GM23338 (cell line): Measurements from ENCODE around the gene DOCK1. TPM values are rescaled to one million over a fixed set of nuclear protein-coding genes. Genes with fewer than 3 reads are reported as not detected.

Experiments used
- ATAC-seq: fragments of 200-7000 bp; cut with Tn5 transposase; 3 replicates; pipeline ENCODE4 v1.9.1; 2020
- DNase-seq: peaks from one replicate; pipeline ENCODE4 v3.0.0-alpha.2; 2015; ENCODE audit warnings: low spot score
- H2AFZ ChIP-seq: fragments of 200-600 bp; sonication (generic); 2 replicates; pipeline ENCODE4 v1.8.0; 2016; ENCODE audit warnings: antibody characterized with exemption, mild to moderate bottlenecking, moderate library complexity
- H3F3A ChIP-seq: fragments of 200-600 bp; sonication (generic); replicated peaks from 2 replicates; pipeline ENCODE4 v1.8.0; 2017; ENCODE audit warnings: antibody characterized with exemption, mixed run types, low read depth
- H3K27ac ChIP-seq: fragments of 200-600 bp; sonication (generic); 2 replicates; pipeline ENCODE4 v1.6.1; 2016; ENCODE audit warnings: low read depth
- H3K27me3 ChIP-seq: fragments of 200-600 bp; sonication (generic); 2 replicates; pipeline ENCODE4 v1.8.0; 2016; ENCODE audit warnings: mild to moderate bottlenecking, mixed run types, moderate library complexity; ENCODE audit not compliant: insufficient read depth
- H3K36me3 ChIP-seq: fragments of 200-600 bp; sonication (generic); 2 replicates; pipeline ENCODE4 v1.8.0; 2016; ENCODE audit warnings: mild to moderate bottlenecking; ENCODE audit not compliant: insufficient read depth
- H3K4me1 ChIP-seq: fragments of 200-600 bp; sonication (generic); 2 replicates; pipeline ENCODE4 v1.8.0; 2016; ENCODE audit warnings: mild to moderate bottlenecking, moderate library complexity; ENCODE audit not compliant: insufficient read depth
- H3K4me2 ChIP-seq: fragments of 200-600 bp; sonication (generic); 2 replicates; pipeline ENCODE4 v1.7.1; 2017; ENCODE audit warnings: mixed run types
- H3K4me3 ChIP-seq: fragments of 200-600 bp; sonication (generic); 2 replicates; pipeline ENCODE4 v1.6.1; 2016; ENCODE audit warnings: mixed run types
- H3K79me2 ChIP-seq: fragments of 200-600 bp; sonication (generic); replicated peaks from 2 replicates; pipeline ENCODE4 v1.8.0; 2017; ENCODE audit warnings: mild to moderate bottlenecking; ENCODE audit not compliant: insufficient read depth
- H3K9me2 ChIP-seq: fragments of 200-600 bp; sonication (generic); 2 replicates; pipeline ENCODE4 v1.8.0; 2017; ENCODE audit not compliant: insufficient read depth
- H4K20me1 ChIP-seq: fragments of 200-600 bp; sonication (generic); replicated peaks from 2 replicates; pipeline ENCODE4 v1.8.0; 2017; ENCODE audit warnings: mild to moderate bottlenecking; ENCODE audit not compliant: insufficient read depth
- H3K27ac Mint-ChIP-seq: 2 replicates; pipeline ENCODE4 v1.8.0; 2020; ENCODE audit warnings: inconsistent platforms, mild to moderate bottlenecking, moderate library complexity, mixed read lengths
- H3K27me3 Mint-ChIP-seq: 3 replicates; pipeline ENCODE4 v1.8.0; 2022; ENCODE audit warnings: low read depth, mild to moderate bottlenecking, moderate library complexity, mixed read lengths, inconsistent platforms; ENCODE audit not compliant: insufficient read depth, poor library complexity
- H3K36me3 Mint-ChIP-seq: 3 replicates; pipeline ENCODE4 v1.8.0; 2021; ENCODE audit warnings: low read depth, mild to moderate bottlenecking, inconsistent platforms, moderate library complexity, mixed read lengths
- H3K4me1 Mint-ChIP-seq: 3 replicates; pipeline ENCODE4 v1.8.0; 2020; ENCODE audit warnings: mild to moderate bottlenecking, inconsistent platforms, mixed read lengths
- H3K4me3 Mint-ChIP-seq: 3 replicates; pipeline ENCODE4 v1.8.0; 2021; ENCODE audit warnings: moderate library complexity, mild to moderate bottlenecking, inconsistent platforms, mixed read lengths
- H3K9me3 Mint-ChIP-seq: 3 replicates; pipeline ENCODE4 v1.8.0; 2020; ENCODE audit warnings: moderate library complexity, mild to moderate bottlenecking, inconsistent platforms, mixed read lengths
- CREB1 ChIP-seq: fragments of 250-450 bp; sonication (Bioruptor Pico); IDR thresholded peaks from 2 replicates; pipeline ENCODE4 v1.5.0; 2020; ENCODE audit warnings: low read depth, mild to moderate bottlenecking, moderate library complexity
- ETS1 ChIP-seq: IDR thresholded peaks from 2 replicates; pipeline ENCODE4 v1.6.1; 2016; ENCODE audit warnings: antibody characterized with exemption
- EZH2 ChIP-seq: fragments of 200-600 bp; sonication (generic); IDR thresholded peaks from one replicate; pipeline ENCODE4 v1.8.0; 2017; ENCODE audit warnings: antibody characterized with exemption, mild to moderate bottlenecking, low read depth; ENCODE audit not compliant: unreplicated experiment
- JUNB ChIP-seq: IDR thresholded peaks from one replicate; pipeline ENCODE4 v1.6.1; 2016; ENCODE audit warnings: antibody characterized with exemption; ENCODE audit not compliant: unreplicated experiment
- NANOG ChIP-seq: IDR thresholded peaks from 2 replicates; pipeline ENCODE4 v1.6.1; 2016; ENCODE audit warnings: antibody characterized with exemption, borderline replicate concordance
- POLR2AphosphoS5 ChIP-seq: IDR thresholded peaks from 2 replicates; pipeline ENCODE4 v1.6.1; 2016; ENCODE audit warnings: antibody characterized with exemption, low read depth
- STAT1 ChIP-seq: IDR thresholded peaks from one replicate; pipeline ENCODE4 v1.6.1; 2016; ENCODE audit warnings: antibody characterized with exemption; ENCODE audit not compliant: unreplicated experiment
- ZNF114 ChIP-seq: fragments of 250-450 bp; sonication (Bioruptor Pico); IDR thresholded peaks from 2 replicates; pipeline ENCODE4 v1.5.0; 2020; ENCODE audit warnings: mild to moderate bottlenecking, moderate library complexity
- polyA plus RNA-seq: library from polyadenylated mRNA; unstranded; fragments of >200 nt; fragmentation: Nextera tagmentation; extraction: Ambion mirVana; gene quantifications from 2 replicates; pipeline ENCODE4 v1.2.1, GENCODE V29; 2016
- total RNA-seq: library from RNA; depleted of rRNA; stranded (reverse); fragments of >200 nt; shearing (Covaris generic); gene quantifications from 2 replicates; pipeline ENCODE4 v1.2.3, GENCODE V29; 2014
- TF ChIP-seq, protein P1 (sequence below): fragments of 250-450 bp; sonication (Bioruptor Pico); IDR thresholded peaks from 2 replicates; pipeline ENCODE4 v1.5.0; 2020; ENCODE audit warnings: mild to moderate bottlenecking, moderate library complexity

Gene DOCK1
- total and polyA plus RNA-seq, 2 experiments from 2014 or later = 13.2 to 55.3 TPM

DNA sequence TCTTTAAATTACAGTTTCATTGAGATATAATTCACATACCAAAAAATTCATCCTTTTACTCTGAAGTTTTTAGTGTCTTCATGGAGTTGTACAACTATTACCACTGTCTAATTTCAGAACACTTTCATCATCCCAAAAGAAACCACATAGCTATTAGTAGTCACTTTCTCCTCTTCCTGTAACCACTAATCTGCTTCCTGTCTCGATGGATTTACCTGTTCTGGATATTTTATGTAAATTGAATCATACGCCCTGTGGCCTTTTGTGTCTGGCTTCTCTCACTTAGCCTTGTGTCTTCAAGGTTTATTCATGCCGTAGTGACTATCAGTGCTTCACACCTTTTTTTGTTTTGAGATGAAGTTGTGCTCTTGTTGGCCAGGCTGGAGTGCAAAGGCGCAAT lies 135.5 kb downstream of the DOCK1 start:
- Histone ChIP-seq H3K27me3 (no peaks in the 10 kb centered on the region), H3K36me3 (0 out of 2 replicates have a peak, but pooled peaks cover 13% of the 10 kb centered on the region), H3K4me3 (no peak overlapping the region), H2AFZ (no peak overlapping the region), H4K20me1 (no peaks in the 10 kb centered on the region; the same call in 1 of the 2 replicates), H3K4me2 (no peak overlapping the region), H3K79me2 (no peaks in the 10 kb centered on the region), H3K4me1 (no peaks in the 10 kb centered on the region), H3K27ac (no peak overlapping the region), H3K9me2 (no peaks in the 10 kb centered on the region), H3F3A (no peaks in the 10 kb centered on the region)
- ATAC-seq (no peak), DNase-seq (no peak)
- H3K36me3 Mint-ChIP-seq = peaks cover 63% of the 10 kb centered on the region
- H3K27ac Mint-ChIP-seq = no peak overlapping the region
- H3K27me3 Mint-ChIP-seq = no peaks in the 10 kb centered on the region
- H3K4me1 Mint-ChIP-seq = no peaks in the 10 kb centered on the region
- TF ChIP-seq, protein P1, sequence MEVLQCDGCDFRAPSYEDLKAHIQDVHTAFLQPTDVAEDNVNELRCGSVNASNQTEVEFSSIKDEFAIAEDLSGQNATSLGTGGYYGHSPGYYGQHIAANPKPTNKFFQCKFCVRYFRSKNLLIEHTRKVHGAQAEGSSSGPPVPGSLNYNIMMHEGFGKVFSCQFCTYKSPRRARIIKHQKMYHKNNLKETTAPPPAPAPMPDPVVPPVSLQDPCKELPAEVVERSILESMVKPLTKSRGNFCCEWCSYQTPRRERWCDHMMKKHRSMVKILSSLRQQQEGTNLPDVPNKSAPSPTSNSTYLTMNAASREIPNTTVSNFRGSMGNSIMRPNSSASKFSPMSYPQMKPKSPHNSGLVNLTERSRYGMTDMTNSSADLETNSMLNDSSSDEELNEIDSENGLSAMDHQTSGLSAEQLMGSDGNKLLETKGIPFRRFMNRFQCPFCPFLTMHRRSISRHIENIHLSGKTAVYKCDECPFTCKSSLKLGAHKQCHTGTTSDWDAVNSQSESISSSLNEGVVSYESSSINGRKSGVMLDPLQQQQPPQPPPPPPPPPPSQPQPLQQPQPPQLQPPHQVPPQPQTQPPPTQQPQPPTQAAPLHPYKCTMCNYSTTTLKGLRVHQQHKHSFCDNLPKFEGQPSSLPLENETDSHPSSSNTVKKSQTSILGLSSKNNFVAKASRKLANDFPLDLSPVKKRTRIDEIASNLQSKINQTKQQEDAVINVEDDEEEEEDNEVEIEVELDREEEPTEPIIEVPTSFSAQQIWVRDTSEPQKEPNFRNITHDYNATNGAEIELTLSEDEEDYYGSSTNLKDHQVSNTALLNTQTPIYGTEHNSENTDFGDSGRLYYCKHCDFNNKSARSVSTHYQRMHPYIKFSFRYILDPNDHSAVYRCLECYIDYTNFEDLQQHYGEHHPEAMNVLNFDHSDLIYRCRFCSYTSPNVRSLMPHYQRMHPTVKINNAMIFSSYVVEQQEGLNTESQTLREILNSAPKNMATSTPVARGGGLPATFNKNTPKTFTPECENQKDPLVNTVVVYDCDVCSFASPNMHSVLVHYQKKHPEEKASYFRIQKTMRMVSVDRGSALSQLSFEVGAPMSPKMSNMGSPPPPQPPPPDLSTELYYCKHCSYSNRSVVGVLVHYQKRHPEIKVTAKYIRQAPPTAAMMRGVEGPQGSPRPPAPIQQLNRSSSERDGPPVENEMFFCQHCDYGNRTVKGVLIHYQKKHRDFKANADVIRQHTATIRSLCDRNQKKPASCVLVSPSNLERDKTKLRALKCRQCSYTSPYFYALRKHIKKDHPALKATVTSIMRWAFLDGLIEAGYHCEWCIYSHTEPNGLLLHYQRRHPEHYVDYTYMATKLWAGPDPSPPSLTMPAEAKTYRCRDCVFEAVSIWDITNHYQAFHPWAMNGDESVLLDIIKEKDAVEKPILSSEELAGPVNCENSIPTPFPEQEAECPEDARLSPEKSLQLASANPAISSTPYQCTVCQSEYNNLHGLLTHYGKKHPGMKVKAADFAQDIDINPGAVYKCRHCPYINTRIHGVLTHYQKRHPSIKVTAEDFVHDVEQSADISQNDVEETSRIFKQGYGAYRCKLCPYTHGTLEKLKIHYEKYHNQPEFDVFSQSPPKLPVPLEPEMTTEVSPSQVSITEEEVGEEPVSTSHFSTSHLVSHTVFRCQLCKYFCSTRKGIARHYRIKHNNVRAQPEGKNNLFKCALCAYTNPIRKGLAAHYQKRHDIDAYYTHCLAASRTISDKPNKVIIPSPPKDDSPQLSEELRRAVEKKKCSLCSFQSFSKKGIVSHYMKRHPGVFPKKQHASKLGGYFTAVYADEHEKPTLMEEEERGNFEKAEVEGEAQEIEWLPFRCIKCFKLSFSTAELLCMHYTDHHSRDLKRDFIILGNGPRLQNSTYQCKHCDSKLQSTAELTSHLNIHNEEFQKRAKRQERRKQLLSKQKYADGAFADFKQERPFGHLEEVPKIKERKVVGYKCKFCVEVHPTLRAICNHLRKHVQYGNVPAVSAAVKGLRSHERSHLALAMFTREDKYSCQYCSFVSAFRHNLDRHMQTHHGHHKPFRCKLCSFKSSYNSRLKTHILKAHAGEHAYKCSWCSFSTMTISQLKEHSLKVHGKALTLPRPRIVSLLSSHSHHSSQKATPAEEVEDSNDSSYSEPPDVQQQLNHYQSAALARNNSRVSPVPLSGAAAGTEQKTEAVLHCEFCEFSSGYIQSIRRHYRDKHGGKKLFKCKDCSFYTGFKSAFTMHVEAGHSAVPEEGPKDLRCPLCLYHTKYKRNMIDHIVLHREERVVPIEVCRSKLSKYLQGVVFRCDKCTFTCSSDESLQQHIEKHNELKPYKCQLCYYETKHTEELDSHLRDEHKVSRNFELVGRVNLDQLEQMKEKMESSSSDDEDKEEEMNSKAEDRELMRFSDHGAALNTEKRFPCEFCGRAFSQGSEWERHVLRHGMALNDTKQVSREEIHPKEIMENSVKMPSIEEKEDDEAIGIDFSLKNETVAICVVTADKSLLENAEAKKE = no peak
- TF ChIP-seq POLR2AphosphoS5 = no peak
- no peak for TF ChIP-seq ETS1
- TF ChIP-seq STAT1 = no peak
- no peak for TF ChIP-seq NANOG
- TF ChIP-seq EZH2 = no peak
- no peak for TF ChIP-seq ZNF114 (CRISPR knock-in tag)
- TF ChIP-seq CREB1 (CRISPR knock-in tag) = no peak
- TF ChIP-seq JUNB = no peak
- no peaks in the 10 kb centered on the region for H3K9me3 Mint-ChIP-seq
- no peak overlapping the region for H3K4me3 Mint-ChIP-seq
